Skeletal muscle satellite cell (primary cell): ENCODE data around the gene SCRN1.

Experiments used
- H3K27me3 ChIP-seq: 2 replicates; pipeline ENCODE4 v1.7.0; 2013; ENCODE audit warnings: low read length; ENCODE audit not compliant: control insufficient read depth, insufficient read depth
- H3K36me3 ChIP-seq: 2 replicates; pipeline ENCODE4 v1.7.0; 2013; ENCODE audit warnings: mild to moderate bottlenecking, control low read depth, low read length; ENCODE audit not compliant: insufficient read depth
- H3K4me1 ChIP-seq: 2 replicates; pipeline ENCODE4 v1.7.0; 2013; ENCODE audit warnings: low read length; ENCODE audit not compliant: control insufficient read depth, insufficient read depth
- H3K4me2 ChIP-seq: 2 replicates; pipeline ENCODE4 v1.7.0; 2013; ENCODE audit warnings: mild to moderate bottlenecking, low read length
- H3K4me3 ChIP-seq: 2 replicates; pipeline ENCODE4 v1.7.0; 2013; ENCODE audit warnings: low read length
- H3K9ac ChIP-seq: 2 replicates; pipeline ENCODE4 v1.7.0; 2013; ENCODE audit warnings: mild to moderate bottlenecking, low read depth, low read length, moderate library complexity
- H3K9me3 ChIP-seq: replicated peaks from 2 replicates; pipeline ENCODE4 v1.7.0; 2013; ENCODE audit warnings: mild to moderate bottlenecking, control low read depth, low read length

The SCRN1 gene

GRCh38 chr7:29976673-29977415 lies 12.8 kb downstream of the SCRN1 start:
- Histone ChIP-seq H3K9me3 (no peaks in the 10 kb centered on the region), H3K4me2 (no peak overlapping the region), H3K4me1 (no peaks in the 10 kb centered on the region), H3K9ac (no peak overlapping the region), H3K36me3 (no peaks in the 10 kb centered on the region), H3K4me3 (no peak overlapping the region), H3K27me3 (no peaks in the 10 kb centered on the region)

- no peaks in the 10 kb centered on the region for H3K4me1 ChIP-seq
Measured at GRCh38 chr7:29976266-29976665, 13.3 kb downstream of the SCRN1 start.

GRCh38 chr7:29975561-29975960 lies 14.0 kb downstream of the SCRN1 start:
- Histone ChIP-seq H3K9ac (no peak overlapping the region), H3K36me3 (no peaks in the 10 kb centered on the region), H3K9me3 (no peaks in the 10 kb centered on the region), H3K4me3 (no peak overlapping the region), H3K4me1 (no peaks in the 10 kb centered on the region), H3K27me3 (no peaks in the 10 kb centered on the region), H3K4me2 (no peak overlapping the region)

More at GRCh38 chr7:29976266-29976665, 13.3 kb downstream of the SCRN1 start:
- H3K36me3 ChIP-seq, result no peaks in the 10 kb centered on the region
- H3K4me2 ChIP-seq, result no peak overlapping the region
- no peaks in the 10 kb centered on the region for H3K27me3 ChIP-seq
- H3K9ac ChIP-seq, result no peak overlapping the region
- no peaks in the 10 kb centered on the region for H3K9me3 ChIP-seq
- H3K4me3 ChIP-seq, result no peak overlapping the region

- H3K9ac ChIP-seq, result no peak overlapping the region
- no peak overlapping the region for H3K4me3 ChIP-seq
- no peaks in the 10 kb centered on the region for H3K27me3 ChIP-seq
- H3K4me2 ChIP-seq, result no peak overlapping the region
- H3K9me3 ChIP-seq, result no peaks in the 10 kb centered on the region
- peaks cover 6% of the 10 kb centered on the region for H3K4me1 ChIP-seq
- no peaks in the 10 kb centered on the region for H3K36me3 ChIP-seq
Measured at GRCh38 chr7:29974286-29974685, 15.3 kb downstream of the SCRN1 start.

GRCh38 chr7:29972315-29972669 lies 17.3 kb downstream of the SCRN1 start:
- H3K4me2 ChIP-seq, result no peak overlapping the region
- no peak overlapping the region for H3K9ac ChIP-seq
- no peak overlapping the region for H3K4me3 ChIP-seq
- peaks cover 5% of the 10 kb centered on the region for H3K36me3 ChIP-seq
- H3K27me3 ChIP-seq, result no peaks in the 10 kb centered on the region
- H3K9me3 ChIP-seq, result no peaks in the 10 kb centered on the region
- H3K4me1 ChIP-seq, result peaks cover 11% of the 10 kb centered on the region

- Histone ChIP-seq H3K4me1 (peaks cover 11% of the 10 kb centered on the region), H3K9me3 (no peaks in the 10 kb centered on the region), H3K36me3 (peaks cover 10% of the 10 kb centered on the region), H3K27me3 (no peaks in the 10 kb centered on the region), H3K4me2 (no peak overlapping the region), H3K9ac (no peak overlapping the region), H3K4me3 (no peak overlapping the region)
Measured at GRCh38 chr7:29971566-29972314, 17.9 kb downstream of the SCRN1 start.

GRCh38 chr7:29970158-29970557 lies 19.4 kb downstream of the SCRN1 start:
- no peak overlapping the region for H3K4me2 ChIP-seq
- H3K9ac ChIP-seq, result no peak overlapping the region
- H3K36me3 ChIP-seq, result peaks cover 24% of the 10 kb centered on the region
- H3K27me3 ChIP-seq, result no peaks in the 10 kb centered on the region
- H3K9me3 ChIP-seq, result no peaks in the 10 kb centered on the region
- peaks cover 11% of the 10 kb centered on the region for H3K4me1 ChIP-seq
- no peak overlapping the region for H3K4me3 ChIP-seq

GRCh38 chr7:29969738-29970137 lies 19.9 kb downstream of the SCRN1 start:
- no peak overlapping the region for H3K4me2 ChIP-seq
- no peak overlapping the region for H3K9ac ChIP-seq
- H3K36me3 ChIP-seq, result peaks cover 27% of the 10 kb centered on the region
- H3K4me3 ChIP-seq, result no peak overlapping the region
- H3K27me3 ChIP-seq, result no peaks in the 10 kb centered on the region
- no peaks in the 10 kb centered on the region for H3K9me3 ChIP-seq
- H3K4me1 ChIP-seq, result peaks cover 11% of the 10 kb centered on the region

GRCh38 chr7:29968683-29969395 lies 20.8 kb downstream of the SCRN1 start:
- peaks cover 27% of the 10 kb centered on the region for H3K36me3 ChIP-seq
- H3K9me3 ChIP-seq, result no peaks in the 10 kb centered on the region
- no peak overlapping the region for H3K4me3 ChIP-seq
- H3K4me2 ChIP-seq, result no peak overlapping the region
- H3K27me3 ChIP-seq, result no peaks in the 10 kb centered on the region
- H3K4me1 ChIP-seq, result peaks cover 11% of the 10 kb centered on the region
- no peak overlapping the region for H3K9ac ChIP-seq

GRCh38 chr7:29965030-29965429 lies 24.6 kb downstream of the SCRN1 start:
- H3K4me1 ChIP-seq, result peaks cover 9% of the 10 kb centered on the region
- no peak overlapping the region for H3K4me3 ChIP-seq
- H3K9me3 ChIP-seq, result no peaks in the 10 kb centered on the region
- H3K36me3 ChIP-seq, result peaks cover 39% of the 10 kb centered on the region
- no peak overlapping the region for H3K9ac ChIP-seq
- H3K27me3 ChIP-seq, result no peaks in the 10 kb centered on the region
- no peak overlapping the region for H3K4me2 ChIP-seq

GRCh38 chr7:29962035-29962434 lies 27.6 kb downstream of the SCRN1 start:
- H3K9me3 ChIP-seq, result no peaks in the 10 kb centered on the region
- no peak overlapping the region for H3K4me3 ChIP-seq
- H3K36me3 ChIP-seq, result peaks cover 31% of the 10 kb centered on the region
- no peak overlapping the region for H3K9ac ChIP-seq
- no peaks in the 10 kb centered on the region for H3K27me3 ChIP-seq
- H3K4me1 ChIP-seq, result no peaks in the 10 kb centered on the region
- H3K4me2 ChIP-seq, result no peak overlapping the region
